HG03060 (cell line): ENCODE measurements around the gene STARD13.

Source experiments
- ATAC-seq: cut with Tn5 transposase; IDR thresholded peaks from one replicate; pipeline ENCODE4 v1.9.1; 2021; ENCODE audit warnings: low read depth, moderate number of reproducible peaks; ENCODE audit not compliant: unreplicated experiment

Gene STARD13

GRCh38 chr13:33101835-33102234 is 183.7 kb downstream of the STARD13 start:
- ATAC-seq = no peak

GRCh38 chr13:33100886-33101285 is 184.7 kb downstream of the STARD13 start:
- no peak for ATAC-seq

- no peak for ATAC-seq
These were observed 185.7 kb downstream of the STARD13 start for GRCh38 chr13:33099860-33100259.

GRCh38 chr13:33096886-33097605 is 188.5 kb downstream of the STARD13 start:
- no peak for ATAC-seq

GRCh38 chr13:33092073-33092987 is 193.2 kb downstream of the STARD13 start:
- no peak for ATAC-seq

GRCh38 chr13:33091415-33091774 is 194.2 kb downstream of the STARD13 start:
- no peak for ATAC-seq

GRCh38 chr13:33090755-33091414 is 194.7 kb downstream of the STARD13 start:
- no peak for ATAC-seq

GRCh38 chr13:33089311-33089710 is 196.2 kb downstream of the STARD13 start:
- no peak for ATAC-seq

GRCh38 chr13:33087790-33088189 is 197.8 kb downstream of the STARD13 start:
- no peak for ATAC-seq

GRCh38 chr13:33087091-33087490 is 198.5 kb downstream of the STARD13 start:
- ATAC-seq = no peak

- no peak for ATAC-seq
These were observed 202.5 kb downstream of the STARD13 start for GRCh38 chr13:33083054-33083453.

GRCh38 chr13:33081666-33082065 is 203.9 kb downstream of the STARD13 start:
- no peak for ATAC-seq

GRCh38 chr13:33080972-33081590 is 204.5 kb downstream of the STARD13 start:
- ATAC-seq = no peak

GRCh38 chr13:33079960-33080359 is 205.6 kb downstream of the STARD13 start:
- ATAC-seq = no peak

GRCh38 chr13:33078263-33078662 is 207.3 kb downstream of the STARD13 start:
- ATAC-seq = no peak

- ATAC-seq = no peak
These were observed 209.3 kb downstream of the STARD13 start for GRCh38 chr13:33076001-33076992.

GRCh38 chr13:33073338-33073737 is 212.2 kb downstream of the STARD13 start:
- ATAC-seq = no peak

GRCh38 chr13:33072759-33073158 is 212.8 kb downstream of the STARD13 start:
- no peak for ATAC-seq

GRCh38 chr13:33072282-33072681 is 213.3 kb downstream of the STARD13 start:
- ATAC-seq = no peak

- no peak for ATAC-seq
These were observed 214.8 kb downstream of the STARD13 start for GRCh38 chr13:33070713-33071112.
